Measurements from ENCODE around the gene STK32A.

DNA sequence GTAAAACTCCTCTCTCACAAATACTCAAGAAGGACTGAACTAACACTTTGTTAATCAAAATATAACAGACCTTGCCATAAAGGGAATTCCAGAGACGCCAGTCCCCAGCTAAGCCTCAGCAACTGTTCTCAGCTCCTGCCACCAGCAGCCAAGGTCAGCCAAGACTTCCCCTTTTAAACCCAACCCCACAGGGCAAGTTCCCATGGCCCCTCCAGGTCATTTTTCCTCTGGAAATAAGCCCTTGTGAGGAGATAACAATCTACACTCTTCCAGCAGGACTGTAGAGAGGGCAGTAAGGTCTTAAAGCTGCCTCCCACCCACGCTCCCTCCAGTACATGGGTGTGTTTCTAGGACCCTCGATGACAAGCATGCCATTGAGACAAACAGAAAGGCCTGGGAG is 196.8 kb downstream of the STK32A start:
- TF ChIP-seq POLR2A (IDR thresholded peaks at IDR 0.05) = no peak
- TF ChIP-seq, protein P1, sequence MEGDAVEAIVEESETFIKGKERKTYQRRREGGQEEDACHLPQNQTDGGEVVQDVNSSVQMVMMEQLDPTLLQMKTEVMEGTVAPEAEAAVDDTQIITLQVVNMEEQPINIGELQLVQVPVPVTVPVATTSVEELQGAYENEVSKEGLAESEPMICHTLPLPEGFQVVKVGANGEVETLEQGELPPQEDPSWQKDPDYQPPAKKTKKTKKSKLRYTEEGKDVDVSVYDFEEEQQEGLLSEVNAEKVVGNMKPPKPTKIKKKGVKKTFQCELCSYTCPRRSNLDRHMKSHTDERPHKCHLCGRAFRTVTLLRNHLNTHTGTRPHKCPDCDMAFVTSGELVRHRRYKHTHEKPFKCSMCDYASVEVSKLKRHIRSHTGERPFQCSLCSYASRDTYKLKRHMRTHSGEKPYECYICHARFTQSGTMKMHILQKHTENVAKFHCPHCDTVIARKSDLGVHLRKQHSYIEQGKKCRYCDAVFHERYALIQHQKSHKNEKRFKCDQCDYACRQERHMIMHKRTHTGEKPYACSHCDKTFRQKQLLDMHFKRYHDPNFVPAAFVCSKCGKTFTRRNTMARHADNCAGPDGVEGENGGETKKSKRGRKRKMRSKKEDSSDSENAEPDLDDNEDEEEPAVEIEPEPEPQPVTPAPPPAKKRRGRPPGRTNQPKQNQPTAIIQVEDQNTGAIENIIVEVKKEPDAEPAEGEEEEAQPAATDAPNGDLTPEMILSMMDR (IDR thresholded peaks at IDR 0.05) = no peak
